ENCODE results near the gene POLL.

POLL gene

GRCh38 chr10:101611096-101611905 is 23.2 kb upstream of the POLL start:
- TF ChIP-seq, protein P1, sequence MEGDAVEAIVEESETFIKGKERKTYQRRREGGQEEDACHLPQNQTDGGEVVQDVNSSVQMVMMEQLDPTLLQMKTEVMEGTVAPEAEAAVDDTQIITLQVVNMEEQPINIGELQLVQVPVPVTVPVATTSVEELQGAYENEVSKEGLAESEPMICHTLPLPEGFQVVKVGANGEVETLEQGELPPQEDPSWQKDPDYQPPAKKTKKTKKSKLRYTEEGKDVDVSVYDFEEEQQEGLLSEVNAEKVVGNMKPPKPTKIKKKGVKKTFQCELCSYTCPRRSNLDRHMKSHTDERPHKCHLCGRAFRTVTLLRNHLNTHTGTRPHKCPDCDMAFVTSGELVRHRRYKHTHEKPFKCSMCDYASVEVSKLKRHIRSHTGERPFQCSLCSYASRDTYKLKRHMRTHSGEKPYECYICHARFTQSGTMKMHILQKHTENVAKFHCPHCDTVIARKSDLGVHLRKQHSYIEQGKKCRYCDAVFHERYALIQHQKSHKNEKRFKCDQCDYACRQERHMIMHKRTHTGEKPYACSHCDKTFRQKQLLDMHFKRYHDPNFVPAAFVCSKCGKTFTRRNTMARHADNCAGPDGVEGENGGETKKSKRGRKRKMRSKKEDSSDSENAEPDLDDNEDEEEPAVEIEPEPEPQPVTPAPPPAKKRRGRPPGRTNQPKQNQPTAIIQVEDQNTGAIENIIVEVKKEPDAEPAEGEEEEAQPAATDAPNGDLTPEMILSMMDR (conservative IDR thresholded peaks at IDR 0.05; ENCODE audit: control insufficient read depth, insufficient read depth, low read depth, low read length): no peak
- peak; percentile 36 for DNase-seq (ENCODE audit: low read depth)
- no peak overlapping the region for H3K4me3 ChIP-seq (ENCODE audit: control insufficient read depth, low read depth, low read length)

DNA sequence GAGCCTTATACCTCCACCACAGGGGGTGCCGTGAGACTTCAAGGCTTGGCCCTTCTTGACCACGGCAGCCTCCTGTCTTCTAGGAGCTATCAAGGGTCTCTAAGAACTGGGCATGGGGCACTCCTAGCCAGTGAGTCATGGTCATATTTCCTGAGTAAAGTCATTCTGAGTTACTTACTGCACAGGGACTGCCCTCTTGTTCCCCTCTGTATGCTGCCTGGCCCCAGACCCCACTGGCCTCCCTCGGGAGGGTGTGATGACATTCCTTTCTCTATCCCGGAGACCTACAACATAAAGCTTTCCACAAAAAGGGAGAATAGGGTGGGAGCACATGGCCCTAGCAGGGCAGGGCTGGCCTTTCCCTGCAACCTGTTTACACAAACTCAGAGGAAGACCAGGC is 21.4 kb upstream of the POLL start:
- TF ChIP-seq, protein P1 (conservative IDR thresholded peaks at IDR 0.05; ENCODE audit: control insufficient read depth, insufficient read depth, low read depth, low read length): no peak
- no peak overlapping the region for H3K4me3 ChIP-seq (ENCODE audit: control insufficient read depth, low read depth, low read length)
- DNase-seq (ENCODE audit: low read depth): no peak

DNA sequence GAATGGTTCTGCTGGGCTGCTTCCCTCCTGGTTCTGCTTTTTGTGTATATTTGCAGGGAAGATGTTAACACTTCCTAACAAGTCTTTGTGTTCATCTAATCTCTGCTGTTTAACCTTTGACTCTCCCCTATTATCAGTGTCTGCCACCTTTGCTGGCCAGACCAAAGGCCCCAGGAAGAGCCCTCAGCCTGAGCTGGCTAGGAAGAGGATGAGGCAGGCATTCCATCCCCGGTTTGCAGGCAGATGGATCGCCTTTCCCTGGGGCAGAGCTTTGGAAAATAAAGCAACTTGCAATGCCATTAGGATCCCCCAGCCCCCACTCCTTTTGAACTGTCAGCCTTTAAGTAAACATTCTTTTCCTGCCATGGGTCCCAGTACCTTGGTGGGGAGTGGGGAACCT is 19.1 kb upstream of the POLL start:
- DNase-seq (ENCODE audit: low read depth): no peak
- H3K4me3 ChIP-seq (ENCODE audit: control insufficient read depth, low read depth, low read length): no peak overlapping the region
- TF ChIP-seq, protein P1 (conservative IDR thresholded peaks at IDR 0.05; ENCODE audit: control insufficient read depth, insufficient read depth, low read depth, low read length): no peak

DNA sequence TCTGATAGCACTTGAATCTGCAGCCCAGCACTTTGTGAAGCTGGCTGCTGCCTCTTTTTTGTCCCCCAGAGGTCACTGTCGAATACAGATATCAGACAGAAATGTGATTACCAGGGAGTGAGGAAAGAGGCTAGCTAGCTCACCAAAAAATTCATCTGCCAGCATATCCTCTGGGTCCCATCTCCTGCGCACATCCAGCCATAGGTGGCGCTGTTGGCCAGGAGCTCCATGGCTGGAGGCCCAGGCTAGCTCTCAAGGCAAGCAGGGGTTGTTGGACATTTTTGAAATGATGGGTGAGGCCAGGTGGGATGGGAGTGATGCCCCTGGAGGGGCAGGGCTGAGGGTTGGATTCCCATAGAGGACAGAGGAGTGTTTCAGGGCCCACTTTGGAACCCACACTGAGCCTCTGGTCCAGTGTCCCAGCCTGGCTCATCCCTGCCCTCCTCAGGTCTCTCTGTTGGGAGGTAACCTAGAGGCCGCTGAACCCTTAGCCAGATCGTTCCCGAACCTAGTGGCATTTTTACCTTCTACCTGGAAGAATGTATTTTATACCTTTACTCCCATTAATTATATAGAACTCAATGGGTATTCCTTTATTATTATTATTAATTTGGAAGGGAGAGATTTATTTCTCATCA is 14.8 kb upstream of the POLL start:
- peak; percentile 73 for DNase-seq (ENCODE audit: low read depth)
- H3K4me3 ChIP-seq (ENCODE audit: control insufficient read depth, low read depth, low read length): no peak overlapping the region
- TF ChIP-seq, protein P1 (conservative IDR thresholded peaks at IDR 0.05; ENCODE audit: control insufficient read depth, insufficient read depth, low read depth, low read length): peak; percentile 97

- no peak for DNase-seq (ENCODE audit: low read depth)
- no peak overlapping the region for H3K4me3 ChIP-seq (ENCODE audit: control insufficient read depth, low read depth, low read length)
- TF ChIP-seq, protein P1 (conservative IDR thresholded peaks at IDR 0.05; ENCODE audit: control insufficient read depth, insufficient read depth, low read depth, low read length): no peak
Observed at GRCh38 chr10:101601541-101601940, 13.5 kb upstream of the POLL start.

DNA sequence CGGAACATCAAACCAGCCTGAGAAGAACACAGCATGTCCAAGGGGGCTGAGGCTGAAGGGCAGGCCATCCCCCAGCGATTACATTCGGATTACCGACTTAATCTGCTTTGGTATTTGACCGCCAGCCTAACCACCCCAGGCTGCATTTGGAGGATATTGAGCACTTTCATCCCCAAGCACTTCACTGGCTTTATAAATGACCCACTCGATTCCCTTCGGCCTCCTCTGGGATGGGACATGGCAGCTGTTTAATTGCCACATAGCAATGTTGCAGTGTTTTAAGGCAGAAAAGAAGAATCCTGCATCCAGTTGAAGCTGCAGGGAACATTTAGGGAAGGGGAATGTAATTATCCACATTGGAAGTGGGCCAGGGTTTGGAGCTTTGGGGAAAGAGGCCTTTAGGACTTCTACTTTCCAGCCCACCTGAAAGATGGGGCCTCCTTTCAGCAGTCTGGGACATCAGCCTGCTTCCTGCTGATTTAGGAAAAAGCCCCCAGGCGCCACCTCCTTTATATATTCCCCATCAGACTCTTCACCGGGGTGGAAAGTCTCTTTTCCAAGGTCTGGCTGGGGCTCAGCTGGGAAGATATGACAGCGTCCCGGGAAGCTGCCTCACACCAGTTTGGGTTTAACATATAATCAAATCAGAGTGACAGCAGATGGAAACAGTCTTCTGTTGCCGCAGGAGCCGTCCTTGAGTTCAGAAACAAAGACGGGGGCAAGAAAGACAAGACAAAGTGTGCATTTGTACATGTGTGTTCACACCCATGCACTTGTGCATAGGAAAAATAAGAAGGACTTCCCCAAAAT is 9.2 kb upstream of the POLL start:
- no peak overlapping the region for H3K4me3 ChIP-seq (ENCODE audit: control insufficient read depth, low read depth, low read length)
- TF ChIP-seq, protein P1 (conservative IDR thresholded peaks at IDR 0.05; ENCODE audit: control insufficient read depth, insufficient read depth, low read depth, low read length): no peak
- DNase-seq (ENCODE audit: low read depth): no peak
